Mesothelial cell of epicardium (in vitro differentiated cells): ENCODE results near the gene TAOK1. TPM values are rescaled to one million over a fixed set of nuclear protein-coding genes. Genes with fewer than 3 reads are reported as not detected.

Source experiments
- DNase-seq, 2 experiments: peaks; one replicate each; pipeline ENCODE4 v3.0.0; 2021; ENCODE audit warnings: low spot score in 2 of 2; ENCODE audit not compliant: unreplicated experiment in 2 of 2
- H3K27ac Mint-ChIP-seq: 2 replicates; pipeline ENCODE4 v1.8.0; 2021; ENCODE audit warnings: mixed read lengths
- H3K27me3 Mint-ChIP-seq: 2 replicates; pipeline ENCODE4 v1.8.0; 2021; ENCODE audit warnings: low read depth, mixed read lengths
- H3K36me3 Mint-ChIP-seq: 2 replicates; pipeline ENCODE4 v1.8.0; 2021; ENCODE audit warnings: mixed read lengths
- H3K4me1 Mint-ChIP-seq: 2 replicates; pipeline ENCODE4 v1.8.0; 2021; ENCODE audit warnings: mixed read lengths
- H3K4me3 Mint-ChIP-seq: 2 replicates; pipeline ENCODE4 v1.8.0; 2021; ENCODE audit warnings: mild to moderate bottlenecking, moderate library complexity, mixed read lengths
- H3K9me3 Mint-ChIP-seq: 2 replicates; pipeline ENCODE4 v1.8.0; 2021; ENCODE audit warnings: mixed read lengths
- total RNA-seq: library from RNA; stranded (reverse); gene quantifications from 3 replicates; pipeline ENCODE4 v1.2.1, GENCODE V29; 2021
- TF ChIP-seq, protein P1 (sequence below): fragments of 200-600 bp; sonication (generic); IDR thresholded peaks from one replicate; pipeline ENCODE4 v1.5.0; 2021; ENCODE audit warnings: antibody characterized with exemption; ENCODE audit not compliant: unreplicated experiment

The TAOK1 gene
- total RNA-seq, 1 donor from 2014 or later: 86.7 TPM

DNA sequence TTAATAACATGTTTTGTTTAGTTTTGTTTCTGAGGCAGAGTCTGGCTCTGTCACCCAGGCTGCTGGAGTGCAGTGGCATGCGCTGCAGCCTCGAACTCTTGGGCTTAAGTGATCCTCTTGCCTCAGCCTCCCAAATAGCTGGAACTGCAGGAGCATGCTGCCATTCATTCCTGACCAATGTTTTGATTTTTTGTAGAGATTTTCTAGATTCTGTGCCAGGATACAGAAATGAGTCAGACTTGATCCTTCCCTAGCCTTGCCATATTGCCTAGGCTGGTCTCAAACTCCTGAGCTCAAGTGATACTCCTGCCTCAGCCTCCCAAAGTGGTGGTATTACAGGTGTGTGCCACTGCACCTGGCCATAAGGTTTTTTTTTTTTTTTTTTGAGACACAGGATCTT lies 17.7 kb downstream of the TAOK1 start:
- H3K4me1 Mint-ChIP-seq: peaks cover 3% of the 10 kb centered on the region
- H3K27me3 Mint-ChIP-seq: no peaks in the 10 kb centered on the region
- H3K27ac Mint-ChIP-seq: no peak overlapping the region

DNA sequence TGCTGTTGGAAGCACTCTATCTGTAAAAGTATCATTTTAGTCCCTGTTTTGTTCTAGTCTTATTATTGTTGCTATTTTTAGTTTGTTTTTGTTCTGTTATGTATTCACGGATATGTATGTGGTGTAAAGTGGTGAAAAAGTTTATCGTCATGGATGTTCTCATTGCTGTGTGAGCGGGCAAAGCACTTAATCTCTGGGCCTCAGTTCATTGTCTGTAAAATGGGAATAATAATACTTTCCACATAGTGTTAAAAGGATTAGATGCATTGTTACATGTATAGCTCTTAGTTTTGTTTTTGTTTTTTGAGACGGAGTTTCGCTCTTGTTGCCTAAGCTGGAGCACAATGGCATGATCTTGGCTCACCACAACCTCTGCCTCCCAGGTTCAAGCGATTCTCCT lies 19.8 kb downstream of the TAOK1 start:
- Mint-ChIP-seq H3K27me3 (no peaks in the 10 kb centered on the region), H3K27ac (no peak overlapping the region), H3K36me3 (peaks cover 9% of the 10 kb centered on the region), H3K4me1 (peaks cover 3% of the 10 kb centered on the region), H3K9me3 (no peaks in the 10 kb centered on the region), H3K4me3 (no peak overlapping the region)
- TF ChIP-seq, protein P1, sequence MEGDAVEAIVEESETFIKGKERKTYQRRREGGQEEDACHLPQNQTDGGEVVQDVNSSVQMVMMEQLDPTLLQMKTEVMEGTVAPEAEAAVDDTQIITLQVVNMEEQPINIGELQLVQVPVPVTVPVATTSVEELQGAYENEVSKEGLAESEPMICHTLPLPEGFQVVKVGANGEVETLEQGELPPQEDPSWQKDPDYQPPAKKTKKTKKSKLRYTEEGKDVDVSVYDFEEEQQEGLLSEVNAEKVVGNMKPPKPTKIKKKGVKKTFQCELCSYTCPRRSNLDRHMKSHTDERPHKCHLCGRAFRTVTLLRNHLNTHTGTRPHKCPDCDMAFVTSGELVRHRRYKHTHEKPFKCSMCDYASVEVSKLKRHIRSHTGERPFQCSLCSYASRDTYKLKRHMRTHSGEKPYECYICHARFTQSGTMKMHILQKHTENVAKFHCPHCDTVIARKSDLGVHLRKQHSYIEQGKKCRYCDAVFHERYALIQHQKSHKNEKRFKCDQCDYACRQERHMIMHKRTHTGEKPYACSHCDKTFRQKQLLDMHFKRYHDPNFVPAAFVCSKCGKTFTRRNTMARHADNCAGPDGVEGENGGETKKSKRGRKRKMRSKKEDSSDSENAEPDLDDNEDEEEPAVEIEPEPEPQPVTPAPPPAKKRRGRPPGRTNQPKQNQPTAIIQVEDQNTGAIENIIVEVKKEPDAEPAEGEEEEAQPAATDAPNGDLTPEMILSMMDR: no peak
- DNase-seq: no peak

More for the DNA sequence above, 17.7 kb downstream of the TAOK1 start:
- Mint-ChIP-seq H3K4me3 (no peak overlapping the region), H3K36me3 (peaks cover 12% of the 10 kb centered on the region), H3K9me3 (no peaks in the 10 kb centered on the region)
- DNase-seq: no peak
- TF ChIP-seq, protein P1: no peak

DNA sequence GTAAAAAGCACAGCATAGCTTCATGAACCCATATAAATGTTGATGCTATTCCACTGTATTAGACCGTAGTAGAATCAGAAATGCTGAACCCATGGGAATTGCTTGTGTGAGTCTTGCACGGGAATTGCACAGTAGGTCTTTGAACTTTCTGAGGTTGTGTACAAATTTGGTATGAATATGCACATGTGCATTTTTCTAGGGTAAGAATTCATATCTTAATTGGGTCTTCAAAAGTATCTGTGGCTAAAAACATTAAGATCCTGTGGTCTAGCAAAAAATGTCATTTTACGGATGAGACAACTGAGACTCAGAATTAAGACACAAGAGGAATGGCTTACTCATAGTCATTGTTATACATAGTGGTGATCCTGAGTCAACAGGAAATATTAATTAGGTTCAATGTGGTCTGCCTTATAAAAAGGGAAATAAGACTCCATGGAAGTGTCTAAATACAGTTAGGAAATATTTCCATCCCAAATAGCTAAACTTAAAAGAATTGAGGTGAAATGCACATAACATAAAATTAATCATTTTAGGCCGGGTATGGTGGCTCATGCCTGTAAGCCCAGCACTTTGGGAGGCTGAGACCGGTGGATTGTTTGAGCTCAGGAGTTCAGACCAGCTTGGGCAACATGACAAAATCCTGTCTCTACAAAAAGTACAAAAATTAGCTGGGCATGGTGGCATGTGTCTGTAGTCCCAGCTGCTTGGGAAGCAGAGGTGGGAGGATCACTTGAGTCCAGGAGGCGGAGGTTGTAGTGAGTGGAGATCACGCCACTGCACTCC lies 22.8 kb downstream of the TAOK1 start:
- Mint-ChIP-seq H3K27me3 (no peaks in the 10 kb centered on the region), H3K4me1 (peaks cover 3% of the 10 kb centered on the region), H3K4me3 (no peak overlapping the region), H3K36me3 (peaks cover 9% of the 10 kb centered on the region), H3K27ac (peak overlapping the region; percentile 32), H3K9me3 (no peaks in the 10 kb centered on the region)
- DNase-seq: no peak
- TF ChIP-seq, protein P1: no peak

DNA sequence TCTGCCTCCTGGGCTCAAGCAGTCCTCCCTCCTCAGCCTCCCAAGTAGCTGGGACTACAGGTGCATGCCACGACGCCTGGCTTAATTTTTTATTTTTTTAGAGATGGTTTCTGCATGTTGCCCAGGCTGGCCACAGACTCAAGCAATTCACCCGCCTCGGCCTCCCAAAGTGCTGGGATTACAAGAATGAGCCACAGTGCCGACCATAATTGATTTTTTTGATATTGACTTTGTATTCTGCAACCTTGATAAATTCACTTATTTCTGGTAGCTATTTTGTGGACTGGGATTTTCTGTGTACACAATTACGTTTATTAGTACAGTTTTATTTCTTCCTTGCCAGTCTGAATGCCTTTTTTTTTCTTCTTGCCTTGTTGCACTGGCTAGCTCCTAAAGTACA lies 30.0 kb downstream of the TAOK1 start:
- H3K4me1 Mint-ChIP-seq: no peaks in the 10 kb centered on the region
- peaks cover 19% of the 10 kb centered on the region for H3K36me3 Mint-ChIP-seq
- no peaks in the 10 kb centered on the region for H3K27me3 Mint-ChIP-seq
- H3K4me3 Mint-ChIP-seq: no peak overlapping the region
- no peak overlapping the region for H3K27ac Mint-ChIP-seq
- no peak for DNase-seq
- no peaks in the 10 kb centered on the region for H3K9me3 Mint-ChIP-seq
- TF ChIP-seq, protein P1: no peak

DNA sequence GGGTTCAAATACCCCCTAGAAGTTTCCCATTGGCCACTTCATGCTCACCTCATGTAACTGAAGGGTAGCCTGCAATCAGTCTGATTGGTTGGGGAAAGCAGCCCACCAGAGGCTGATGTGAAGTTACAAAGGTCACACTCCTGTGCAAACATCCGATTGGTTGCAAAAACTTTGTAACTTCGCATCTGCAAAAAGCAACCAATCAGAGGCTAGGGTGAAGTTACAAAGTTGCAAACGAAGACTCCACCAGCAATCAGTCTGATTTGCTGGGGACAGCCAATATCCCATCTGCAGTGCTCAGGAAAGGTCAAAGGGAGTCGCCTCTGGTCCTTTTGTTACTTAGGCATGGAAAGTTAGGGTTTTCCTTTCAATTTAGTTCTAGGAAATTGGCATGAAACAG lies 40.1 kb downstream of the TAOK1 start:
- Mint-ChIP-seq H3K9me3 (peaks cover 5% of the 10 kb centered on the region), H3K27ac (no peak overlapping the region), H3K4me1 (peaks cover 12% of the 10 kb centered on the region), H3K4me3 (no peak overlapping the region), H3K36me3 (peaks cover 17% of the 10 kb centered on the region), H3K27me3 (no peaks in the 10 kb centered on the region)
- no peak for DNase-seq
- TF ChIP-seq, protein P1: no peak
